T-cell (primary cell): ENCODE data around the gene PEAR1. TPM values are rescaled to one million over a fixed set of nuclear protein-coding genes. Genes with fewer than 3 reads are reported as not detected.

Experiments used
- ATAC-seq, 4 experiments: fragments of 200-7000 bp in 3 of 4; fragments of 150-1000 bp in 1 of 4; cut with Tn5 transposase; replicated peaks in 1 of 4; 1 replicate in 3 of 4; 2 replicates in 1 of 4; pipeline ENCODE4 v1.10.0; 2021; ENCODE audit warnings: moderate library complexity in 3 of 4, mild to moderate bottlenecking in 2 of 4, moderate number of reproducible peaks in 1 of 4
- CTCF ChIA-PET, 2 donors: fragments of 300-600 bp; sonication (Branson Sonifier 250); formaldehyde crosslinking; loops; one replicate each; lab custom pipeline; 2022; ENCODE audit warnings: antibody characterized with exemption in 2 of 2; lab: Charles Lee
- POLR2A ChIA-PET, 2 donors: fragments of 300-600 bp; sonication (Branson Sonifier 250); formaldehyde crosslinking; loops; one replicate each; lab custom pipeline; 2022; ENCODE audit warnings: antibody characterized with exemption in 2 of 2; lab: Charles Lee
- DNase-seq, 35 experiments: peaks; one replicate each; pipeline versions ENCODE4 v3.0.0 to v3.0.0-alpha.2; 2013 to 2023
- H3K27ac ChIP-seq: one replicate; pipeline ENCODE4 v1.5.1; 2013; ENCODE audit warnings: low read length
- H3K27me3 ChIP-seq, 2 experiments: replicated peaks in 1 of 2; 1 replicate in 1 of 2; 2 replicates in 1 of 2; pipeline versions ENCODE4 v1.6.1 to v1.7.0; 2013; ENCODE audit warnings: low read length in 1 of 2, mixed read lengths in 1 of 2; ENCODE audit not compliant: control insufficient read depth in 2 of 2, insufficient read depth in 2 of 2; ENCODE audit errors: extremely low read depth in 1 of 2
- H3K36me3 ChIP-seq, 2 donors: 1 replicate in 1 of 2; 2 replicates in 1 of 2; pipeline versions ENCODE4 v1.6.1 to v1.7.0; 2013; ENCODE audit warnings: low read length in 1 of 2; ENCODE audit not compliant: control insufficient read depth in 2 of 2, insufficient read depth in 1 of 2; ENCODE audit errors: extremely low read depth in 1 of 2
- H3K4me1 ChIP-seq, 2 experiments: 1 replicate in 1 of 2; 2 replicates in 1 of 2; pipeline versions ENCODE4 v1.6.1 to v1.7.0; 2013; ENCODE audit warnings: low read length in 2 of 2, mixed read lengths in 1 of 2; ENCODE audit not compliant: insufficient read depth in 2 of 2, control insufficient read depth in 1 of 2; ENCODE audit errors: extremely low read depth in 1 of 2
- H3K4me3 ChIP-seq, 2 donors: 1 replicate in 1 of 2; 2 replicates in 1 of 2; pipeline versions ENCODE4 v1.5.1 to v1.7.0; 2013; ENCODE audit warnings: mild to moderate bottlenecking in 2 of 2, low read length in 1 of 2, moderate library complexity in 1 of 2; ENCODE audit not compliant: control insufficient read depth in 1 of 2; ENCODE audit errors: extremely low read depth in 1 of 2
- H3K9me3 ChIP-seq: 2 replicates; pipeline ENCODE4 v1.7.0; 2013
- H3K27ac Mint-ChIP-seq, 2 donors: one replicate each; pipeline ENCODE4 v1.8.0; 2020 to 2021; ENCODE audit warnings: mild to moderate bottlenecking in 2 of 2, mixed read lengths in 2 of 2
- H3K27me3 Mint-ChIP-seq, 2 donors: one replicate each; pipeline ENCODE4 v1.8.0; 2021 to 2022; ENCODE audit warnings: mixed read lengths in 2 of 2
- H3K36me3 Mint-ChIP-seq: one replicate; pipeline ENCODE4 v1.8.0; 2021; ENCODE audit warnings: mixed read lengths
- H3K4me1 Mint-ChIP-seq, 3 donors: one replicate each; pipeline ENCODE4 v1.8.0; 2020 to 2022; ENCODE audit warnings: mixed read lengths in 3 of 3, mild to moderate bottlenecking in 1 of 3
- H3K4me3 Mint-ChIP-seq, 3 donors: one replicate each; pipeline ENCODE4 v1.8.0; 2020 to 2022; ENCODE audit warnings: mild to moderate bottlenecking in 3 of 3, mixed read lengths in 3 of 3, moderate library complexity in 3 of 3
- H3K9me3 Mint-ChIP-seq, 3 donors: one replicate each; pipeline ENCODE4 v1.8.0; 2020 to 2022; ENCODE audit warnings: mixed read lengths in 3 of 3
- WGBS: methylation state at CpG from one replicate; pipeline ENCODE4 v1.1.5; 2013; ENCODE audit warnings: missing lambda C conversion rate; ENCODE audit not compliant: insufficient coverage; 5-methylcytosine and 5-hydroxymethylcytosine counted together
- total RNA-seq, 35 experiments: library from RNA in 6 of 35; stranded (reverse) in 6 of 35; fragments of 120-200 nt in 1 of 35; gene quantifications; one replicate each; pipeline versions ENCODE4 v1.2.1 to v1.2.4 and lab custom pipeline; 2013 to 2026

PEAR1 gene
- total RNA-seq, 5 donors from 2014 or later (not counting 1 experiment from before 2014, with no cell fraction given): 0.09 to 0.67 (median 0.28) TPM

DNA sequence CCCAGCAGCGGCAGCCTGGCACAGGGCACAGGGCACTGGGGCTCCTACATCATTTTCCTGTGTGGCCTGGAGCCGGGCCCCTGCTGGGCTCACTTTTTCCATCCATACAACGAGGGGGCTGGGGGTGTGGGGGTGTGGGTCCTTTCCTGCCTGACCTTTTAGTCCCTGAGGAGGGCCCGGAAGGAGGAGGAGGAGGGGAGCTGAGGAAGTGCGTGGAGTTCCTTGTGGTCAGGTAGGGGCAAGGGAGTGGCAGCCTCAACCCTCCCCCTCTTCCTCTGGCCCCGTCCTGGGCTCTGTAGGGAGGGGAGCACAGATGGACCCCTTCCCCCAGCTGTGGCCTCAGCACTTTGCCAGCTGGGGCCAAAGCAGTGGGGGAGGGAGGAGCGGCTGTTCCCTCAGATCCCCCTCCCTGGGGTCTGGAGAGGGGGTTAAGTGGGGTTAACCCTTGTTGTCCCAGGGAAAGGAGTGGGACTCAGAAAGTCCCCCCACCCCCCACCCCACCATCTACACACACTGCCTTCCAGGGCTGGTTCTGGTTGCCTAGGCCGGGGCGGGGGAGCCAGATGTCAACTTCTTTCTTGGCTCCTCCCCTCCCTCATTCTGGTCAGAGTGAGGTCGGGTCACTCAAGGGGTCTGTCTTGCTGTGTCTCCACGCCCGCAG, 27.1 kb upstream of the PEAR1 start:
- WGBS: 94% methylated on average over 3 of the region's 12 CpGs
- CTCF ChIA-PET: no interaction called here
- no peak overlapping the region for H3K27ac Mint-ChIP-seq

DNA sequence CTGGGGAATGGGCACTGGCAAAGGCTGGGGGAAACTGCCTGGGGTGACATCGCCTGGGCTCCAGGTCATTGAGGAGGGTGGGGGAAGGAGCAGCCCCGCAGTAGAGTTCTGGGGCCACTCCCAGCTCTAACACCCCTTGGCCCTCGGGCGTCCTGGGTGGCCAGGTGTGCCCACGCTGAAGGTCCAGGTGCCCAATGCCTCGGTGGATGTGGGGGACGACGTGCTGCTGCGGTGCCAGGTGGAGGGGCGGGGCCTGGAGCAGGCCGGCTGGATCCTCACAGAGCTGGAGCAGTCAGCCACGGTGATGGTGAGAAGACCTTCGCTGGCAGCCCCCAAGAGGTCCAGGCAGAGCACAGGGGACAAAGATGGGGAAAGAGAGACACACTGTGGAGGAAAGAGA, 25.2 kb upstream of the PEAR1 start:
- Mint-ChIP-seq H3K27ac (no peak overlapping the region), H3K4me1 (peaks cover 17 to 22% (median 19%) of the 10 kb centered on the region in 3 donors), H3K9me3 (no peaks in the 10 kb centered on the region), H3K36me3 (no peaks in the 10 kb centered on the region), H3K27me3 (peaks cover 16 to 33% of the 10 kb centered on the region in 2 donors), H3K4me3 (no peak overlapping the region)
- H3K36me3 ChIP-seq: no peaks in the 10 kb centered on the region
- ChIA-PET POLR2A (no interaction called here), CTCF (no interaction called here)
- H3K4me3 ChIP-seq: no peak overlapping the region
- DNase-seq: no peak
- H3K27ac ChIP-seq: no peak overlapping the region
- H3K9me3 ChIP-seq: no peaks in the 10 kb centered on the region
- ATAC-seq: no peak
- peaks cover 4 to 14% of the 10 kb centered on the region in 2 experiments for H3K4me1 ChIP-seq
- WGBS: 88% methylated on average over 11 of the region's 13 CpGs
- peaks cover 4 to 52% of the 10 kb centered on the region in 2 experiments for H3K27me3 ChIP-seq

More for the DNA sequence above, 27.1 kb upstream of the PEAR1 start:
- Mint-ChIP-seq H3K27me3 (peaks cover 32 to 52% of the 10 kb centered on the region in 2 donors), H3K4me3 (no peak overlapping the region), H3K9me3 (no peaks in the 10 kb centered on the region), H3K4me1 (peaks cover 22 to 31% (median 29%) of the 10 kb centered on the region in 3 donors), H3K36me3 (no peaks in the 10 kb centered on the region)
- no peak for DNase-seq
- Histone ChIP-seq H3K4me1 (peaks cover 4 to 21% of the 10 kb centered on the region in 2 experiments), H3K4me3 (no peak overlapping the region), H3K9me3 (no peaks in the 10 kb centered on the region), H3K27ac (no peak overlapping the region), H3K36me3 (no peaks in the 10 kb centered on the region), H3K27me3 (peaks cover 11 to 71% of the 10 kb centered on the region in 2 experiments)
- no peak for ATAC-seq
- POLR2A ChIA-PET: no interaction called here

DNA sequence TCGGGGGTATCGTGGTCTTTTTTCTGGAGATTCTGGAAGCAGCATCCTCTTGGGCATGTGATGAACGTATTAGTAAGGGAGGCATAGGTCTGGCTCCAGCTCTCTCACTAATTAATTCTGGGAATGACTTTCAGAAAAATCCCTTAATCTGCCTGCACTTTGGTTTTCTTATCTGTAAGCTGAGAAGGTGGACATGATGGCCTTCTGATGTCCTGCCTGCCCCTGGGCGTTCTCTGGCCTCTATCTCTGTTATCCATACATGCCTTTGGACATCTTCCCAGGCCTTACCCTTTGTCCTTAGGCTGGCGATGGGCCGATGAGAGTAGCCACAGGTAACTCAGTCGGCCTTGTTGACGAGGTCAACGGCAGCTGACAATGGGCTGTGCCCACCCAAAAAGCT, 24.1 kb upstream of the PEAR1 start:
- ATAC-seq (no peak), DNase-seq (no peak)
- Mint-ChIP-seq H3K4me3 (no peak overlapping the region), H3K9me3 (no peaks in the 10 kb centered on the region), H3K27me3 (peaks cover 9 to 28% of the 10 kb centered on the region in 2 donors), H3K4me1 (peaks cover 11 to 16% (median 13%) of the 10 kb centered on the region in 3 donors), H3K27ac (no peak overlapping the region), H3K36me3 (no peaks in the 10 kb centered on the region)
- no peak overlapping the region for H3K27ac ChIP-seq
- H3K9me3 ChIP-seq: no peaks in the 10 kb centered on the region
- H3K4me1 ChIP-seq: peaks cover 4 to 14% of the 10 kb centered on the region in 2 experiments
- ChIA-PET CTCF (no interaction called here), POLR2A (no interaction called here)
- H3K27me3 ChIP-seq: peaks cover 0 to 52% of the 10 kb centered on the region in 2 experiments
- no peak overlapping the region for H3K4me3 ChIP-seq
- WGBS: 93% methylated on average over 6 of the region's 9 CpGs
- H3K36me3 ChIP-seq: no peaks in the 10 kb centered on the region

DNA sequence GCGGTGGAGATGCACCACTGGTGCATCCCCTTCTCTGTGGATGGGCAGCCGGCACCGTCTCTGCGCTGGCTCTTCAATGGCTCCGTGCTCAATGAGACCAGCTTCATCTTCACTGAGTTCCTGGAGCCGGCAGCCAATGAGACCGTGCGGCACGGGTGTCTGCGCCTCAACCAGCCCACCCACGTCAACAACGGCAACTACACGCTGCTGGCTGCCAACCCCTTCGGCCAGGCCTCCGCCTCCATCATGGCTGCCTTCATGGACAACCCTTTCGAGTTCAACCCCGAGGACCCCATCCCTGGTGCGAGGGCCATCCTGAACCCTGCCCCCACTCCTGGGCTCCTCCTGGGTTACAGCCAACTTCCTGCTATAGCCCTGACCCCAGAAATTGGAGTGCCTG, 19.9 kb upstream of the PEAR1 start:
- ATAC-seq (no peak), DNase-seq (no peak)
- Mint-ChIP-seq H3K36me3 (no peaks in the 10 kb centered on the region), H3K27ac (no peak overlapping the region), H3K9me3 (no peaks in the 10 kb centered on the region), H3K4me3 (no peak overlapping the region), H3K27me3 (peaks cover 11 to 16% of the 10 kb centered on the region in 2 donors), H3K4me1 (no peaks in the 10 kb centered on the region)
- H3K9me3 ChIP-seq: no peaks in the 10 kb centered on the region
- H3K36me3 ChIP-seq: no peaks in the 10 kb centered on the region
- H3K27me3 ChIP-seq: peaks cover 0 to 46% of the 10 kb centered on the region in 2 experiments
- WGBS: 94% methylated on average over 18 of the region's 18 CpGs
- no peaks in the 10 kb centered on the region for H3K4me1 ChIP-seq
- CTCF ChIA-PET: no interaction called here
- H3K27ac ChIP-seq: no peak overlapping the region
- POLR2A ChIA-PET: no interaction called here
- no peak overlapping the region for H3K4me3 ChIP-seq

DNA sequence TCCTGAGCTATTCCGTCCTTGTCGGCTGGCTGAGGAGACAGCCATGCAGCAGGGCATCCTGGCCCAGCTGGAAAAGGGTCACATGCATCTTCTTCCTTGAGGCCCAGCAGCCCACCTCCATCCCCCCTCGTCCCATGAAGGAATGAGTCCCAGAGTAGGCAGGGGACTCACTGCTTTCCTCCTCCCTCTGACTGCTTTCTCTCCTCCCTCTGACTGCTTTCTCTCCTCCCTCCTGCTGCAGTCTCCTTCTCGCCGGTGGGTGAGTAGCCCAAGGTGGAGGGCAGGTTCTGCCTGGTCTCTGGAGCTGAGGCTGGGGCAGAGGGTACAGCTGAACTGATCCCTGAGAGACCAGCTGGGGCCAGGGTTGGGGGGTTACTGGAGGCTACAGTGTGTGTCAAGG, 19.4 kb upstream of the PEAR1 start:
- WGBS: 65% methylated on average over 3 of the region's 5 CpGs
- H3K4me3 ChIP-seq: no peak overlapping the region
- Mint-ChIP-seq H3K27me3 (peaks cover 12 to 17% of the 10 kb centered on the region in 2 donors), H3K4me3 (no peak overlapping the region), H3K9me3 (no peaks in the 10 kb centered on the region), H3K27ac (no peak overlapping the region), H3K36me3 (no peaks in the 10 kb centered on the region), H3K4me1 (no peaks in the 10 kb centered on the region)
- POLR2A ChIA-PET: no interaction called here
- no peaks in the 10 kb centered on the region for H3K4me1 ChIP-seq
- H3K27ac ChIP-seq: no peak overlapping the region
- ATAC-seq (no peak), DNase-seq (no peak)
- CTCF ChIA-PET: no interaction called here
- peaks cover 0 to 50% of the 10 kb centered on the region in 2 experiments for H3K27me3 ChIP-seq
- H3K9me3 ChIP-seq: no peaks in the 10 kb centered on the region
- H3K36me3 ChIP-seq: no peaks in the 10 kb centered on the region

DNA sequence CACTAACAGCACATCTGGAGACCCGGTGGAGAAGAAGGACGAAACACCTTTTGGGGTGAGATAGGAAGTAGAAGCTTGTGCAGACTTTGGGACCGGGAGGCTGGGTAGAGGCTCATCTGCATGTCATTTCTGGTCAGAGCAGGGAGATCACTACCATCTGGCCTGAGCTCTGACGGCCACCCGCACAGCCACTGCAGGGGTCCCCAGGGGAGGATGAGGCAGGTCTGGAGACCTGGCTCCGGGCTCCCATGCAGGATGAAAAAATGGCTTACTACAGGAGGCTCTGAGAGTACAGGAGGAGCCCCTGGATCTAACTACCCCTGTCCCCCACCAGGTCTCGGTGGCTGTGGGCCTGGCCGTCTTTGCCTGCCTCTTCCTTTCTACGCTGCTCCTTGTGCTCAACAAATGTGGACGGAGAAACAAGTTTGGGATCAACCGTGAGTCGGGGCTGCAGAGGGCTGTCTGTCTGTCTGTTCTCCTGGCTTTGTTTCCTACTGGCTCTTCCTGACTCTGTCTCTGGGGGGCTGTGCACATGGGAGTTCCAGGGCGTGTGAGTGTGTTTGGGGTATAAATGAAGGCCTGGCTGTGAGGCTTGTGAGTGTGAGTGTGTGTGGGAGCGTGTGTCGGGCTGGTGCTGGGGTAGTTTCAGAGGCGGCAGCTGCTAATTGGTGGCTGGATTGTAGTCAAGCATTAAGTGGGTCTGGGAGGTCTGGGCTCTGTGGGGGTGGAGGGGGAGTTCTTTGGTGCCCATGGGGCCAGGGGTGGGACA, 18.8 kb upstream of the PEAR1 start:
- WGBS: 88% methylated on average over 16 of the region's 16 CpGs
- Mint-ChIP-seq H3K27ac (no peak overlapping the region), H3K4me3 (no peak overlapping the region), H3K4me1 (no peaks in the 10 kb centered on the region), H3K36me3 (no peaks in the 10 kb centered on the region), H3K27me3 (peaks cover 12 to 19% of the 10 kb centered on the region in 2 donors), H3K9me3 (no peaks in the 10 kb centered on the region)
- Histone ChIP-seq H3K9me3 (no peaks in the 10 kb centered on the region), H3K27ac (no peak overlapping the region), H3K27me3 (peaks cover 0 to 48% of the 10 kb centered on the region in 2 experiments), H3K4me1 (no peaks in the 10 kb centered on the region), H3K4me3 (no peak overlapping the region), H3K36me3 (no peaks in the 10 kb centered on the region)
- CTCF ChIA-PET: no interaction called here
- ATAC-seq (no peak), DNase-seq (no peak)
- POLR2A ChIA-PET: no interaction called here
